GM13976 (cell line): ENCODE data around the gene HEXIM1.

Experiments used
- DNase-seq: peaks from one replicate; pipeline ENCODE4 v3.0.0; 2012; ENCODE audit warnings: low spot score
- in situ Hi-C: fragments of 300-500 bp; cut with MboI; formaldehyde crosslinking; loops from one replicate; pipeline ENCODE4 v1.12.0; 2022; ENCODE audit warnings: low sequenced_read_pairs, mixed read lengths, inconsistent platforms; ENCODE audit not compliant: unreplicated experiment
- TF ChIP-seq, protein P1 (sequence below): IDR thresholded peaks from 2 replicates; pipeline ENCODE4 v1.5.1; 2012; ENCODE audit warnings: borderline replicate concordance, mild to moderate bottlenecking; ENCODE audit not compliant: insufficient read depth; ENCODE audit errors: extremely low read depth, missing control alignments, control extremely low read depth

Gene HEXIM1

DNA sequence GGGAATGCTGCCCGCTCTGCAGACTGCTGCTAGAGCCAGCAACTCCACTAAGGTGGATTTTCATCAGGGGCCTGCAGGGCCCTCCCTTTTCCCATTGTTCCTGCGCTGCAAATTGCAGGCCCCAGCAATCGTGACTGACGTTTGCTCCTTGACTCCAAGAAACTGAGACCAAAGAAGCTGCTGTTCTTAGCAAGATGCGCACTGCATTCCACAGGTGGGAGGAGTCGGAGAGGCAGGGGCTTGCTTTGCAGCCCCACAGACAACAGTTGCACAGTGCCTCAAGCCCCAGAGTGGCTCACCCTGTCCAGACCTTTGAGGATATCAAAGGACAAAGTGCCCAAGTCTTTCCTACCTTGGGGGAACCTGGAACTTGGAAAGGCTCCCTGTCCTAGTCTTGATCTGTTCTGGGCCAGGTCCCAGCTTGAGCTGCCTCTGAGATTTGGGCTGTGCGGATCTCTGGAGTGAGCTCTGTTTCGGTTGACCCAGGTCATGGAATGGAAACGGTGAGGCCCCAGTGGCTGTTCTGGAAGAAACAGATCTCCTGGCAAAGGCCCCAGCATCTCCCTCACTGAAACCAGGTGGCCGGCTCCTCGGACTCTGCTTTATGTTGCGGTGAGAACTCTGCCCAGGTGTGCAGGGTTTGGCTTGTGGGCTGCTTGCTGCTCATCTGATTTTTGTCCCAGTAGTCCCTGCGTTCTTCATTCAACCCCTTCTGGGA is 40.8 kb upstream of the HEXIM1 start:
- TF ChIP-seq, protein P1, sequence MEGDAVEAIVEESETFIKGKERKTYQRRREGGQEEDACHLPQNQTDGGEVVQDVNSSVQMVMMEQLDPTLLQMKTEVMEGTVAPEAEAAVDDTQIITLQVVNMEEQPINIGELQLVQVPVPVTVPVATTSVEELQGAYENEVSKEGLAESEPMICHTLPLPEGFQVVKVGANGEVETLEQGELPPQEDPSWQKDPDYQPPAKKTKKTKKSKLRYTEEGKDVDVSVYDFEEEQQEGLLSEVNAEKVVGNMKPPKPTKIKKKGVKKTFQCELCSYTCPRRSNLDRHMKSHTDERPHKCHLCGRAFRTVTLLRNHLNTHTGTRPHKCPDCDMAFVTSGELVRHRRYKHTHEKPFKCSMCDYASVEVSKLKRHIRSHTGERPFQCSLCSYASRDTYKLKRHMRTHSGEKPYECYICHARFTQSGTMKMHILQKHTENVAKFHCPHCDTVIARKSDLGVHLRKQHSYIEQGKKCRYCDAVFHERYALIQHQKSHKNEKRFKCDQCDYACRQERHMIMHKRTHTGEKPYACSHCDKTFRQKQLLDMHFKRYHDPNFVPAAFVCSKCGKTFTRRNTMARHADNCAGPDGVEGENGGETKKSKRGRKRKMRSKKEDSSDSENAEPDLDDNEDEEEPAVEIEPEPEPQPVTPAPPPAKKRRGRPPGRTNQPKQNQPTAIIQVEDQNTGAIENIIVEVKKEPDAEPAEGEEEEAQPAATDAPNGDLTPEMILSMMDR: no peak
- in situ Hi-C loops: loop anchor here (10.0 kb wide), 1 partner anchor 193 kb away; the partner anchor contains the start of gene GFAP
- DNase-seq: no peak

DNA sequence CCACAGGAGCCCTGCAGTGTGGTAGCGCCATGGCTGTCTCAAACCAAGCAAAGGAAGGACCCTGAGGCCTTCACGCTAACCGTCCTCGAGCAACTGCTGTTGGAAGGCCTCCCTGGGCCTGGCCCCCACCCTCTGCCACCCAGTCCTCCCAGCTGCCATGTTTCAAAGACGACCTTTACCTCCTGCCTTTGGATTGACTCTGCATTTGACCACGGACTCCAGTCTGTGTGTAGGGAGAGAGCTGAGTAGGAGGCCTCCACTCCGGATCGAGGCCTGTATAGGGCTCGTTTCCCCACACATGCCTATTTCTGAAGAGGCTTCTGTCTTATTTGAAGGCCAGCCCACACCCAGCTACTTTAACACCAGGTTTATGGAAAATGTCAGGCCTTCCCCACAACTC is 40.2 kb upstream of the HEXIM1 start:
- in situ Hi-C loops: loop anchor here (10.0 kb wide), 1 partner anchor 193 kb away; the partner anchor contains the start of gene GFAP
- TF ChIP-seq, protein P1: no peak
- DNase-seq: no peak

- in situ Hi-C loops: loop anchor here (10.0 kb wide), 1 partner anchor 194 kb away; the partner anchor contains the start of gene GFAP
- TF ChIP-seq, protein P1: no peak
- DNase-seq: no peak
These were observed 39.4 kb upstream of the HEXIM1 start for GRCh38 chr17:45108595-45109521.

- in situ Hi-C loops: no loop called here
- DNase-seq: no peak
- TF ChIP-seq, protein P1: no peak
These were observed 37.3 kb upstream of the HEXIM1 start for GRCh38 chr17:45110676-45111611.

DNA sequence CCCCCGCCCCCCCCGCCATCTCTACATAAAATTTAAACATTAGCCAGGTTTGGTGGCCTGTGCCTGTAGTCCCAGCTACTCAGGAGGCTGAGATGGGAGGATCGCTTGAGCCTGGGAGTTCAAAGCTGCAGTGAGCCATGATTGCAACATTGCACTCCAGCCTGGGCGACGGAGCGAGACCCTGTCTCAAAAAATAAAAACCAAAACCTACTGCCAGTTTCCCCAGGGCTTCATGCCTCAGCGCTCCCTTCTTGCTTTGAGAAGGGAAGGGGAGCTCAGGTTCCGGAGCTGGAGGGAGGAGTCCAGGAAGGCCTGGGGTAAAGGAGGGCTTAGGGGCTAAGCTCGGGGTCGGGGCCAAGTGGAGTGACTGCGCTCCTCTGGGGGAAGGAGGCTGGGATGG is 36.4 kb upstream of the HEXIM1 start:
- TF ChIP-seq, protein P1: no peak
- no peak for DNase-seq
- in situ Hi-C loops: no loop called here
